Tibial nerve (tissue), 4 donors: ENCODE results near the gene CCDC92. TPM values are rescaled to one million over a fixed set of nuclear protein-coding genes. Genes with fewer than 3 reads are reported as not detected.

Source experiments
- DNase-seq, 2 donors: peaks; one replicate each; pipeline ENCODE4 v3.0.0-alpha.2; 2019; ENCODE audit warnings: low spot score in 2 of 2
- H3K27ac ChIP-seq, 4 donors: fragments of 200-600 bp; sonication (generic) in 3 of 4; one replicate each; pipeline ENCODE4 v1.5.1; 2017 to 2019; ENCODE audit warnings: mild to moderate bottlenecking in 1 of 4
- H3K27me3 ChIP-seq, 2 donors: fragments of 200-600 bp; sonication (generic) in 1 of 2; one replicate each; pipeline versions ENCODE4 v1.5.1 to v1.6.0; 2017 to 2019
- H3K36me3 ChIP-seq, 3 donors: fragments of 200-600 bp; sonication (generic); one replicate each; pipeline ENCODE4 v1.5.1; 2018 to 2019
- H3K4me1 ChIP-seq, 4 donors: fragments of 200-600 bp; sonication (generic) in 3 of 4; one replicate each; pipeline ENCODE4 v1.5.1; 2017 to 2019
- H3K4me3 ChIP-seq, 4 donors: fragments of 200-600 bp; sonication (generic) in 3 of 4; one replicate each; pipeline ENCODE4 v1.5.1; 2017 to 2019; ENCODE audit warnings: mild to moderate bottlenecking in 1 of 4, moderate library complexity in 1 of 4
- H3K9me3 ChIP-seq, 4 donors: fragments of 200-600 bp; sonication (generic) in 3 of 4; one replicate each; pipeline ENCODE4 v1.5.1; 2017 to 2019
- EP300 ChIP-seq, 2 donors: sonication (generic); formaldehyde crosslinking; IDR thresholded peaks; one replicate each; pipeline ENCODE4 v1.6.1; 2017; ENCODE audit warnings: antibody characterized with exemption in 2 of 2, mild to moderate bottlenecking in 1 of 2
- POLR2A ChIP-seq, 2 donors: fragments of 450-650 bp; IDR thresholded peaks; one replicate each; pipeline ENCODE4 v1.6.1; 2017; ENCODE audit warnings: antibody characterized with exemption in 2 of 2, mild to moderate bottlenecking in 2 of 2, moderate library complexity in 2 of 2
- WGBS, 2 donors: methylation state at CpG; one replicate each; pipeline ENCODE4 v1.1.5; 2018; 5-methylcytosine and 5-hydroxymethylcytosine counted together
- small RNA-seq: library from RNA; depleted of rRNA; stranded (forward); fragments of <200 nt; gene quantifications from one replicate; pipeline ENCODE3, GENCODE V24; 2016
- total RNA-seq, 4 donors: library from RNA; depleted of rRNA; stranded (reverse); fragments of >200 nt; gene quantifications; one replicate each; pipeline ENCODE4 v1.1.0, GENCODE V29; 2016
- TF ChIP-seq, protein P1 (sequence below), 5 experiments: fragments of 200-600 bp in 3 of 5; fragments of 450-650 bp in 2 of 5; sonication (generic) in 3 of 5; IDR thresholded peaks; one replicate each; pipeline ENCODE4 v1.5.1; 2016 to 2019; ENCODE audit warnings: antibody characterized with exemption in 5 of 5, mild to moderate bottlenecking in 3 of 5, moderate library complexity in 2 of 5

CCDC92 gene
- total RNA-seq, 4 donors from 2014 or later, result 41.0 to 46.8 (median 42.6) TPM

DNA sequence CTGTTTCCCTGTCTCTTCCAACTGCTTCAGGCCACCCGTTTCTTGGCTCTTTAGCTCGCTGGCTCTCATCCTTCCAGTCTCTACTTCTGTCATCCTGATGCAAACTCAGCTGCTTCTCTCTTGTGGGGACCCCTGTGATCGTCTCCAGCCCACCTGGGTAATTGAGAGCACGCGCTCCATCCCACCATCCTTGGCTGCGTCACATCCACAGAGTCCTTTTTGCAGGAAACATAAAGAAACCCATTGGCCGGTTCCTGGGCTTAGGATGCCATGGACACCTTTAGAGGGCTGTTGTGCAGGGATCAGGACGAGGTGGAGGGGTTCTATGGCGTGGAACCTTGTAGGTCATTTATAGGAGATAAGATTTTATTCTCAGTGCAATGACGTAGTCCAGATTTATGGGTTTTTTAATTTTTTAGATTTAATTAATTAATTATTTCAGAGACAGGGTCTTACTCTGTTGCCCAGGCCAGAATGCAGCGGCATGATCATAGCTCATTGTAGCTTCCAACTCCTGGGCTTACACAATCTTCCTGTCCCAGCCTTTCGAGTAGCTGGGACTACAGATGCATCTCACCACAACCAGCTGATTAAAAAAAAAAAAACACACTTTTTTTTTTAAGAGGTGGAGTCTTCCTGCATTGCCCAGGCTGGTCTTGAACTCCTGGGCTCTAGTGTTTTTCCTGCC is 82.6 kb downstream of the CCDC92 start:
- Histone ChIP-seq H3K27ac (no peak overlapping the region), H3K4me1 (no peaks in the 10 kb centered on the region), H3K4me3 (no peak overlapping the region), H3K36me3 (no peaks in the 10 kb centered on the region), H3K27me3 (peaks cover 0 to 7% of the 10 kb centered on the region in 2 donors), H3K9me3 (peaks cover 0 to 8% (median 0%) of the 10 kb centered on the region in 4 donors)
- DNase-seq, result no peak
- TF ChIP-seq, protein P1, sequence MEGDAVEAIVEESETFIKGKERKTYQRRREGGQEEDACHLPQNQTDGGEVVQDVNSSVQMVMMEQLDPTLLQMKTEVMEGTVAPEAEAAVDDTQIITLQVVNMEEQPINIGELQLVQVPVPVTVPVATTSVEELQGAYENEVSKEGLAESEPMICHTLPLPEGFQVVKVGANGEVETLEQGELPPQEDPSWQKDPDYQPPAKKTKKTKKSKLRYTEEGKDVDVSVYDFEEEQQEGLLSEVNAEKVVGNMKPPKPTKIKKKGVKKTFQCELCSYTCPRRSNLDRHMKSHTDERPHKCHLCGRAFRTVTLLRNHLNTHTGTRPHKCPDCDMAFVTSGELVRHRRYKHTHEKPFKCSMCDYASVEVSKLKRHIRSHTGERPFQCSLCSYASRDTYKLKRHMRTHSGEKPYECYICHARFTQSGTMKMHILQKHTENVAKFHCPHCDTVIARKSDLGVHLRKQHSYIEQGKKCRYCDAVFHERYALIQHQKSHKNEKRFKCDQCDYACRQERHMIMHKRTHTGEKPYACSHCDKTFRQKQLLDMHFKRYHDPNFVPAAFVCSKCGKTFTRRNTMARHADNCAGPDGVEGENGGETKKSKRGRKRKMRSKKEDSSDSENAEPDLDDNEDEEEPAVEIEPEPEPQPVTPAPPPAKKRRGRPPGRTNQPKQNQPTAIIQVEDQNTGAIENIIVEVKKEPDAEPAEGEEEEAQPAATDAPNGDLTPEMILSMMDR (IDR thresholded peaks at IDR 0.05), result no peak
- TF ChIP-seq EP300 (IDR thresholded peaks at IDR 0.05), result no peak
- 88 to 90% methylated on average over 12 of the region's 12 CpGs for WGBS, 2 donors

DNA sequence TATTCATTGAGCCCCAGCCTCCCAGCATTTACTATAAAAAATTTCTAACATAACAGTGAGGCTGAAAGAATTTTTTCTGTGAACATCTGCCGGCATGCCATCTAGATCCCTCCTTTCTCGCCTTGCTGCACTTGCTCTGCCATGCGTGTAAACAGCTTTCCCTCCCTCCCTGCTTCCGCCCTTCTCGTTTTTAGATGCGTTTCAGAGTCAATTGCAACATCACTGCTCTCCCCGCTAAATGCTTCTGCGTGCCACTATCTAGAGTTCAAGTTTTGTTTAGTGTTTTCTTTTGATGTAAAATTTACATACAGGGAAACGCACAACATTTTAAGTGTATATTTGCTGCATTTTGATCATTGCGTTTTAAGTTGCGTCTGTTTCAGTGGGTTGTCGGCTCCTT is 83.6 kb downstream of the CCDC92 start:
- Histone ChIP-seq H3K27ac (no peak overlapping the region), H3K4me3 (no peak overlapping the region), H3K4me1 (no peaks in the 10 kb centered on the region), H3K9me3 (peaks cover 0 to 18% (median 0%) of the 10 kb centered on the region in 4 donors), H3K36me3 (no peaks in the 10 kb centered on the region), H3K27me3 (peaks cover 0 to 7% of the 10 kb centered on the region in 2 donors)
- DNase-seq, result no peak
- 69 to 76% methylated on average over 12 of the region's 12 CpGs for WGBS, 2 donors
- TF ChIP-seq, protein P1 (IDR thresholded peaks at IDR 0.05), result no peak
- TF ChIP-seq POLR2A (IDR thresholded peaks at IDR 0.05) (no peak), EP300 (IDR thresholded peaks at IDR 0.05) (no peak)

DNA sequence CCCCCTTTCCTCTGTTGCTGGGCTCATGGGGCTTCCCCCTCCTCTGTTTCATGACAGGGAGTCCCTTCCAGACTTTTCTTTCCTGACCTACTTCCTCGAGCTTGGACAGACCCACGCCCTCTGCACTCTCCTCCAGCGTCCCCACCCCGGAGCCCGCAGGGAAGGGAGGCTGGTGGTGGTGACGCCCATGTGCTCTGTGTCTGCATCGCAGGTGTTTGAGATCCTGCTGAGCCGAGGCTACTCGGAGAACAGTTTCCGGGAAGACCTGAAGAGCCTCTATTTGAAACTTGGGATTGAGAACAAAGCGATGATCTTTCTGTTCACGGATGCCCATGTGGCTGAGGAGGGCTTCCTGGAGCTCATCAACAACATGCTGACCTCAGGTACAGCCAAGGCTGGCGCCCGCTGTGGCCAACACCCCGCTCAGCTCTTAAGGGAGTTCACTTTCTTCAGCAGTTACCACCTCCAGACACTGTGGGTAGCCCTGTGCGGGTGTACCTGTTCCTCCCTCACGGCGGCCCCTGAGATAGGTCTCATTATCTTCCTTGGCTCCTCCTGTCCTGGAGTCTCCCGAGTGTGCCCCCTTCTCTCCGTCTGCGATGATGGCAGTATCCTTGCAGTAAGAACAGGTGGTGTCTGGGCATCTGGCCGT is 85.6 kb downstream of the CCDC92 start:
- peaks cover 0 to 20% (median 0%) of the 10 kb centered on the region in 4 donors for H3K9me3 ChIP-seq
- H3K27me3 ChIP-seq, result peaks cover 0 to 7% of the 10 kb centered on the region in 2 donors
- no peak overlapping the region for H3K27ac ChIP-seq
- H3K4me3 ChIP-seq, result no peak overlapping the region
- no peak for TF ChIP-seq EP300 (IDR thresholded peaks at IDR 0.05)
- TF ChIP-seq, protein P1 (IDR thresholded peaks at IDR 0.05), result no peak
- TF ChIP-seq POLR2A (IDR thresholded peaks at IDR 0.05), result no peak
- H3K36me3 ChIP-seq, result no peaks in the 10 kb centered on the region
- 75 to 79% methylated on average over 22 of the region's 22 CpGs for WGBS, 2 donors
- no peak for DNase-seq
- no peaks in the 10 kb centered on the region for H3K4me1 ChIP-seq

DNA sequence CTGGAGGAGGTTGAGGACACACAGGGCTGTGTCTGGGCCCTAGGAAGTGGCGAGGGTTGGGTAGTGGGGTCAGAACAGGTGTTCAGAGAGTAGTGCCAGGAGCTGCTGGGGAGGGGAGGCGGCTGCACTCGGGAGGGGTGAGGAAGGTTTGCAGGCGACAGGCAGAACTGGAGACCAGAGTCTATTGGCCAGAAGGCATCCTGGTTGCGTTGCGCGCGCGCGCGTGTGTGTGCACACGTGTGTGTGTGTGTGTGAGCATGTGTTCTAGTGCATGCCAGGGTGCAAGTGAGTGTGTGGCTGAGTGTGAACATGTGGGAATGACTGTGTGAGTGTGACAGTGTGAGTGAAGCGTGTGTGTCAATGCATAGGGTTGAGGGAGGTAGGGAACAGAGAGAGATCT is 86.4 kb downstream of the CCDC92 start:
- Histone ChIP-seq H3K4me1 (no peaks in the 10 kb centered on the region), H3K9me3 (peaks cover 0 to 20% (median 0%) of the 10 kb centered on the region in 4 donors)
- DNase-seq, result no peak

More for the DNA sequence above, 86.4 kb downstream of the CCDC92 start:
- 79 to 87% methylated on average over 13 of the region's 13 CpGs for WGBS, 2 donors
- H3K4me3 ChIP-seq, result no peak overlapping the region
- H3K36me3 ChIP-seq, result no peaks in the 10 kb centered on the region
- peaks cover 0 to 7% of the 10 kb centered on the region in 2 donors for H3K27me3 ChIP-seq
- TF ChIP-seq EP300 (IDR thresholded peaks at IDR 0.05), result no peak
- TF ChIP-seq, protein P1 (IDR thresholded peaks at IDR 0.05), result no peak
- no peak for TF ChIP-seq POLR2A (IDR thresholded peaks at IDR 0.05)
- no peak overlapping the region for H3K27ac ChIP-seq

Small RNAs within 50 kb of the gene (small RNA-seq; reads per million reads assigned to genes)
- not detected for gene AC068790.4
- gene AC068790.6, result not detected

Other genes starting within 250 kb of the CCDC92 start
- gene DNAH10, start 210.5 kb downstream of the CCDC92 start, total RNA-seq, result 1 to 10 TPM in 1 of 4 donors, not detected in 3; 3.1 TPM
- 10 to 100 TPM; 53.7 to 78.0 (median 73.3) TPM for gene ZNF664, start 384 bp upstream of the CCDC92 start, total RNA-seq